HG03175 (cell line): Measurements from ENCODE around the gene VPS16.

Experiments used
- ATAC-seq: cut with Tn5 transposase; IDR thresholded peaks from one replicate; pipeline ENCODE4 v1.9.1; 2021; ENCODE audit warnings: mild to moderate bottlenecking, moderate library complexity; ENCODE audit not compliant: unreplicated experiment

The VPS16 gene

DNA sequence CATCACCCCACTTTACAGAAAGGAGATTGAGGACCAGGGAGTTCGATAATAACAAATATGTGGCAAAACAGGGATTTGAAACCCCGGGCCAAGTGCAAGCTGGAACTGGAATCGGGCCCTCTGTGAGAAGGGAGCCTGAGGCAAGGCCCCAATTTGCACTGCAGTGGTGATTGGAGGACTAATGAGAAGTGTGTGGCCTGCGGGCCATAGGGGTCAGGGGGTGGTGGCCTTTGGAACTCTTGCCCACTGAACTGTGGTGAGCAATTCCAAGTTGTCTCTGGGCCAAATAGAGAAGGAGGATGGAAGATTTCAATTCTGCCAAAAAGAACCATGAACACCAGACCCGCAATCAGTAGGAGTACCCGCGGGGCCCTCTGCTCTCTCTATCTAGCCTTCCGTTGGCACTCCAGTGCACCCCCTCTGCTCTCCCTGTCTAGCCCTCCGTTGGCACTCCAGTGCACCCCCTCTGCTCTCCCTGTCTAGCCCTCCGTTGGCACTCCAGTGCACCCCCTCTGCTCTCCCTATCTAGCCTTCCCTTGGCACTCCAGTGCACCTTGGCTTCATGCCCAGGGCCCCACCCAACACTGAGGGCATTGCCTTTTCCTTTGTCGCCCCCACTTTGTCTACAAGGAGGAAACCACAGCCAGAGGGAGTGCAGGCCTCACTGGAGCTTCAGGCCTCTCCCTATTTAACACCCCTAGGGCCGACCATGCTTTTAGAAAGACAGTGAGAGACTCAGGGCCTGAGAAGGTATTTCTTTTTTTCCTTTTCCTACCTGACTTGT lies 26.7 kb downstream of the VPS16 start:
- no peak for ATAC-seq

DNA sequence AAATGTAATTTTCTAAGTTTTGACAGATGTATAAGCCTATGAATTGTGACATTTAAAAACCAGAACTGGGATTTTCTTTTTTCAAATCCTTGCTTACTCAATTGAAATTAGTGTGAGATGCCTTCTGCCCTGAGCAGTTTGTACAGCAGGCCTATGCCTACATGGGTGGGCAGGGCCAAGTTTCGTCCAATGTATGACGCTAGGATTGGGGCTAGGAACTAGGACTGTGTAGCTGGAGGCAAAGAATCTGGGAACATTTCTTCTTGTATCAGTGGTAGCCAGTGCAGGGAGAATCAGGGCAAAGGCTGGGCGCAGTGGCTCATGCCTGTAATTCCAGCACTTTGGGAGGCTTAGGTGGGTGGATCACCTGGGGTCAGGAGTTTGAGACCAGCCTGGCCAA lies 28.8 kb downstream of the VPS16 start:
- ATAC-seq = no peak

- no peak for ATAC-seq
These were observed 30.5 kb downstream of the VPS16 start for GRCh38 chr20:2871111-2871465.

GRCh38 chr20:2871661-2872458 lies 31.3 kb downstream of the VPS16 start:
- no peak for ATAC-seq

- ATAC-seq = peak; percentile 28
These were observed 32.0 kb downstream of the VPS16 start for GRCh38 chr20:2872459-2873009.

DNA sequence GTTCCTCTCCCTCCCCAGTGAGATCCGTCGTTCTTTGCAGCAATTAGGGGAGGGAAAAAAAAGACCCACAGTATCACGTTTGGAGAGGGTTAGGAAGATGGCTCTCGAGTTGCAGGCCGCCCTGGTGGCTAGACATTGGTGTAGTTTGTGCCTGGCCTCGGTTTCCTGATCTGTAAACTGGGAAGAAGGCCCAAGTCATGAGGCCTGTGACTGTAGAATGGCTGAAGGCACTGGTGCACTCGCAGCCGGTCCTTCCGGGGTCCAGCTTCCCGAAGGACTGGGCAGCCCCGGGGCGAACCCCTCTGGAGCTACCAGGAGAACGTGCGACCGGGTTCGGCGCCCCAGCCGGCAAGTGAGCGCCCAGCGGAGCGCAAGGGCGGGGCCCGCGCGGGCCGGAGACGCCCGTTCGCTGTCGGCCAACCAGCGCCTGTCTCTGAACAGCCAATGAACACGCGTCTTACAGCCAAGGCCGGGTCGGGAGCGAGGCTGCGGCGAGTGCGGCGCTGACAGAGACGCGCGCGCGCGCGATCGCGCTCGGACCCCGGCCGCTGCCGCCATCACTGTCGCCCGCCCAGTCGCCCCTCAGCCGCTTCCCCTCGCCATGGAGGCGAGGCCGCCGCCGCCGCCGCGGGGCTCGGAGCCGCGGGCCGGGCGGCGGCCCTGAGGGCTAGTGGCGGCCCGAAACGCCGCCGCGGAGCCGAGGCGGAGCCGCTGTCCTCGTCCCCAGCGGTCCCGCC lies 32.6 kb downstream of the VPS16 start, which contains the start of gene PTPRA:
PTPRA (plus strand) TSS at position 472 of the 737 bp plus-strand sequence. CDS start 90,797 bp downstream, outside the sequence.
- ATAC-seq = peak; percentile 92

DNA sequence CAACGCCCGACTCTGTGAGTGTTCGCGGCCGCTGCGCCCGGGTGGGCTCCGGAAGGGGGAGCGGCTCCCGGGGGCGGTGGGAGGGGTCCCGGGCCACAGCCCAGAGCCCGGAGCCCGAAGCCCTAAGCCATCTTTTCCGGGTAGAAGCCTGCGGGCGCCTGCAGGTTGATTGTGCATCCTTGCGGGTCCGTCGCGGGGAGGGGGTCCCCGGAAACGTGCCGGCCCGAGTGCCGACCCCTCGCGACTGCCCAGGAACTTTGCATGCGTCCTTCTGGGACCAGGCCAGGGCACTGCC lies 33.1 kb downstream of the VPS16 start:
- no peak for ATAC-seq

- no peak for ATAC-seq
These were observed 33.9 kb downstream of the VPS16 start for GRCh38 chr20:2874456-2874855.

DNA sequence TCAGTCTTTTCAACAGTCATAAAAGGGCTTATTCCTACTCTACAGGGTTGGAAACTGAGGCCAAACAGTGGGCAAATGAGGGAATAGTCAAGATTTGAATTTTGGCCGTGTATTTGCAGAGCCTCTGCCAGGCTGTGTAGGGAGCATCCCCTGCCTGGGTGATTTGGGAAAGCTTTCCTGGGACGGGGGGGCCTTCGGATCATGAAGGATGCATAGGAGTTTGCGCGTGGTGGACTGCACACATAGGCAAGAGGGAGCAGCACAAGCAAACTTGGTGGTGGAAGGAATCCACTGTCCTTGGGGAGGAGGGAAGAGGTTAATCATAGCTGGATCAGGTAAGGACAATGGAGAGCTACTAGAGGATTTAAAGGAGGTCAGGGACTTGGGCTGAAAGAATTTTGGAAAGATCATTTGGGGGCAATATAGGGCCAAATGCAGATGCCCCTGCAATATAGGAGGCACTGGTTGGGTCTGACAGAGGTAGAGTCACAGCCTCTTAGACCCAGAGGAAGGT lies 35.2 kb downstream of the VPS16 start:
- no peak for ATAC-seq

- ATAC-seq = no peak
These were observed 38.0 kb downstream of the VPS16 start for GRCh38 chr20:2878515-2878914.

- ATAC-seq = no peak
These were observed 38.6 kb downstream of the VPS16 start for GRCh38 chr20:2879146-2879545.

DNA sequence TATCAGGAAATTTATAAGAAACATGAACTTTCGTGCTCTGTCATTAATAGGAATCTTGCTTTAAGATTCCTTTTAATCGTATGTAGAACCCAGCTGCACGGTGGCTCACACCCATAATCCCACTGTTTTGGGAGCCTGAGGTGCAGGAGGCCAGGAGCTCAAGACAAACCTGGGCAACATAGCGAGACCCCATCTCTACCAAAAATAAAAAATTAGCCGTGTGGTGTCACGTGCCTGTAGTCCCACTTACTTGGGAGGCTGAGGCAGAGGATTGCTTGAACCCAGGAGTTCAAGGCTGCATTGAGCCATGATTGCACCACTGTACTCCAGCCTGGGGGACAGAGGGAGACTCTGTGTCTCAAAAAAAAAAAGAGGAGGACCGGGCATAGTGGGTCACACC lies 40.1 kb downstream of the VPS16 start:
- no peak for ATAC-seq

GRCh38 chr20:2883726-2884637 lies 43.4 kb downstream of the VPS16 start:
- ATAC-seq = no peak

GRCh38 chr20:2887715-2888114 lies 47.2 kb downstream of the VPS16 start:
- ATAC-seq = no peak

- no peak for ATAC-seq
These were observed 47.8 kb downstream of the VPS16 start for GRCh38 chr20:2888224-2888955.

GRCh38 chr20:2889209-2889608 lies 48.7 kb downstream of the VPS16 start:
- ATAC-seq = no peak

DNA sequence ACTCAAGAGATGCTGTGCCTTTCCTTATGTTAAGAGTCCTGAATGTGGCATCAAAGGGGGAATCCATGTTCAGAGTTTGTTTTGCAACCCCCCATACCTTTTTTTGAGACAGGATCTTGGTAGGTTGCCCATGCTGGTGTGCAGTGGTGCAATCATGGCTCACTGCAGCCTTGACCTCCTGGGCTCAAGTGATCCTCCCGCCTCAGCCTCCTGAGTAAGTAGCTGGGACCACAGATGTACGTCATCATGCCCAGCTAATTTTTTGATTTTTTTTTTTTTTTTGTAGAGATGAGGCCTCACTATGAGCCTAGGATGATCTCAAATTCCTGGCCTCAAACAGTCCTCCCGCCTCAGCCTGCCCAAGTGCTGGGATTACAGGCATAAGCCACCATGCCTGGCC lies 49.3 kb downstream of the VPS16 start:
- no peak for ATAC-seq

DNA sequence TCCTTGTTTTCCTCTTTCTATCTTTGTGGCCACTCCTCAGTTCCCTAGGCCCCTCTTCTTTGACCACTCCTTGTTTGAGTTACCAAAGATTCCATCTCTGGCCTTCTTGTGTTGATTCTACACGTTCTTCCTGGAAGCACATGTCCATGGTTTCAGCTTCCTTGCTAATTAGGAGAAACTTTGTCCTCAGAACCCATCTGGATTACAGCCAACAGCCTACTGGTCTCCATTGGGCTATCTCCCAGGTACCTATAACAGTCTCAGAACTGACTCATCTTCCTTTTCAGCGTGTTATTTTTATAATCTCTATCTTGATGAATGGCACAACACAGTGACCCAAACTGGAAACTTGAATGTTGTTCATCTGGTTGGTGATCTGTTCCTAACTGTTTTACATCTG lies 50.2 kb downstream of the VPS16 start:
- ATAC-seq = no peak

- ATAC-seq = no peak
These were observed 50.8 kb downstream of the VPS16 start for GRCh38 chr20:2891343-2891742.

- no peak for ATAC-seq
These were observed 51.8 kb downstream of the VPS16 start for GRCh38 chr20:2892376-2892775.
